GM19238 (cell line): ENCODE measurements around the gene RTN4IP1.
"Not testable (repeated sequence)": the region's sequence is repeated elsewhere in the genome, so short reads cannot be mapped to it uniquely, and the experiment has no call there.

Experiments
- DNase-seq: peaks from one replicate; pipeline ENCODE4 v3.0.0; 2011; ENCODE audit warnings: low spot score; ENCODE audit not compliant: insufficient read length

The RTN4IP1 gene

DNA sequence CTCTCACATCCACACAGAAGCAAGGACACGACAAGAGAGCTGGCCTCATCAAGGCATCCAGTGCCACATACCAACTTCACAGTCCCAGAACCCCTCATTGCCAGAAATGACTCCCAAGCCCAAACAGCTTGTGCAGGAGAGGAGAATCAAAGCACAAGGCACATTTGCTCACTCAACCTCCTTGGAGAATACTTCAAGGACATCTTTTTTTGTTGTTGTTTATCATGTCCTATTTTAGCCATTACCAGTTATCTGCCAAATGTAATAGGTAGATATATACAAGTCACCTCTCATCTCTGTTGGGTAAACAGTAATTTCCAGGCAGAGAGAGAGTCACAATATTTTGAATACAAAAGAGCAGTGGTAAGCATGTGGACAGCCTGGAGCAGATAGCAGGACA, 47.8 kb downstream of the RTN4IP1 start:
- no peak for DNase-seq

GRCh38 chr6:106579281-106579680, 50.0 kb downstream of the RTN4IP1 start:
- no peak for DNase-seq

DNA sequence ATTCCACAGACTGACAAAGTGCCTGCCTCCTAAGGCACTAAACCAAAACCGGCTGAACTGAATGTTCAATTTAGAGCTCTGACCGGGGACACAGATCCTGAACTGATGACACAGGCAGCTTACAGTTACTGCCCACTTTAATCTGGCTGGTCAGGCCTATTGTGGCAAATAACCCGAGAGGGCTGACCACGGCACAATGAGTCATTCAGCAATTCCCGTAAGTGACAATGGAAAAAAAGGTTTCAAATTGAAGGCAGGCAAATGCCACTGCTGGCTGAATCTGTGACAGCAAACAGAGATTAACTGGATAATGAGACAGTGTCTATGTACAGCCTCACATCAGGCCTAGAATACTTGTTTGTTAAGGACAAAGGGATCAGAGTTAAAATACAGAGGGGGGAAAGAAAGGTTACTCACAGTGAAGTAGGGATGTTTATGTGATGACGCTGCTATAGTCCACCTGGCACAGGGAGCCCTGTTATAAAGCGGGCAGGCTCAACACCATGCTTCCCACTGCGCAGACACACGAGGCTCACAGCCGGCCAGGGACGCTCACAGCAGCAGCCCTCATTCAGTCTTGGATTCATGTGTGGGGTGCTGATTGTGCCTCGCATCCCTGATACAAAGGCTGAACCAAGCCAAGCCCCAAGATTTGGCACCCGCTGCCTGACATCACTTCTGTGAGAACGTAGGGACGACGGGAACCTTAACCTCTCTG, 54.4 kb downstream of the RTN4IP1 start:
- DNase-seq = no peak

GRCh38 chr6:106572875-106573585, 56.3 kb downstream of the RTN4IP1 start:
- no peak for DNase-seq

DNA sequence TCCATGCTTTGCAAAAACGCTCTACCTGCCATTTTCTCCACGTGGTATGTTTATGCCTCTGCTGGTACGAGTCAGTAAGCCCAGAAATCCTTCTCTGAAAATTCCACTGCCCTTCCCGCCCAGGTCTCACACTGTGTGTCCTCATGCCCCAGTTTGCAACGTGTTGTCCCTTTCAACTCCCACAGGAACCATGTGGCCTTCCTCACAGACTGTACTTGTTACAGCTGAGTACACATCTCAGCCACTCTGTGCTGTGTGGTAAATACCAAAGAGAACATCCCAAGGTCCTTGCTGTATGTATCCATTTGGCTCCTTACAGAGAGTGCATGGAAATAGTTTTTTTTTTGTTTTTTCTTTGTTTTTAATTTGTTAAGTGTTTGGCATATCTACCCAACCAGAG, 56.9 kb downstream of the RTN4IP1 start:
- DNase-seq = no peak

DNA sequence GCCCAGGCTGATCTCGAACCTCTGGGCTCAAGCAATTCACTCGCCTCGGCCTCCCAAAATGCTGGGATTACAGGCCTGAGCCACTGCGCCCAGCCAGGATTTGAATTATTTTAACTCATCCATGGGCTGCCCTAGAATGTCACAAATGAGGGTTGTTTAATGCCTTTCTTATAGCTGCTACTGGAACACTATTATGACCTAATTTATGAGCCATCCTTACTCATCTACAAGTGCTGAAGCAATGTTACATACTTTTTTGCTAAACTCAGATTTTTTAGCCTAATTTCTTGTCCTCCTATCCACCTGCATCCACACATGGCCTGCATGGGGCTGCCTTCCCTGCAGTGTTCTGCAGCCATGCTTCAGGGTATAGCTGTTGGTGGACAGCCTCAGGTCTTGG, 59.9 kb downstream of the RTN4IP1 start:
- no peak for DNase-seq

- no peak for DNase-seq
Measured at GRCh38 chr6:106568530-106568929, 60.8 kb downstream of the RTN4IP1 start.

GRCh38 chr6:106564476-106564875, 64.8 kb downstream of the RTN4IP1 start:
- DNase-seq = no peak

- DNase-seq = no peak
Measured at GRCh38 chr6:106563614-106564013, 65.7 kb downstream of the RTN4IP1 start.

- DNase-seq = no peak
Measured at GRCh38 chr6:106561686-106562405, 67.5 kb downstream of the RTN4IP1 start.

DNA sequence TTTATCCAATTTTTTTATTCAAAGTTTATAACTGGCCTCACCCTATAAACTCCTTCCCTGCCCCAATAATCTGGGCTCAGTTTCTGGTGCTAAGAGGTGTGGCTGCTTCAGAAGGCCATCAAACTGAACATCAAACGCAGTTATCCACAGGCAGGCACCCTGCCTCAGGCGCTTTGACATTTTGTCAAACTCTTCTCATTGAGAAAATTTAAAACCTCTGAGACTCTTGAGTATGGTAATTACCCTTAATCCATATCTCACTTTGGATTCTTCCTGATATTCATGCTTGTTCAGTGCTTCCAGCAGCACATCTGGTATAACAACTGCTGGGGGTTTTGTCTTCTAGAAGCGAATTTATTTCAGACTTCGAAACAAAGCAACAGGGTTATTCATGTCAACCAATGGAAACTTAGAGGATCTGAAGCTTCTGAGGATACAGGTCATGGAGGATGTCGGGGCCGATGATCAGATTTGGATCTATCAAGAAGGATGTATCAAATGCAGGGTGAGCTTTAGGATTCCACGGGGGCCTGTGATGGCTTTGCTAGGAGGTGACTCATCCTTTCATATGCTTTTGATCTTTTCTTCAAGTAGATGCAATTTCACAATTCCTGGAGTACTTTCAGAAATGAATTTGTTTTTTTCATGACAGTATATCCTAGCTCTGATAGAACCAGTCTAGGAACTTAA, 68.2 kb downstream of the RTN4IP1 start:
- DNase-seq = no peak

DNA sequence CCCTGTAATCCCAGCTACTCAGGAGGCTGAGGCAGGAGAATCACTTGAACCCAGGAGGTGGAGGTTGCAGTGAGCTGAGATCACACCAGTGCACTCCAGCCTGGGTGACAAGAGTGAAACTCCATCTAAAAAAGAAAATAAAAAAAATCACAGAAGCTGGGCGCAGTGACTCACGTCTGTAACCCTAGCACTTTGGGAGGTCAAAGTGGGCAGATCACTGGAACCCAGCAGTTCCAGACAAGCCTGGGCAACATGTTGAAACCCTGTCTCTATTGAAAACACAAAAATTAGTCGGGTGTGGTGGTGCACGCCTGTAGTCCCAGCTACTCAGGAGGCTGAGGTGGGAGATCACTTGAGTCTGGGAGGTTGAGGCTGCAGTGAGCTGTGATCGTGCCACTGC, 69.6 kb downstream of the RTN4IP1 start:
- DNase-seq = not testable (repeated sequence)

- no peak for DNase-seq
Measured at GRCh38 chr6:106558364-106558763, 70.9 kb downstream of the RTN4IP1 start.

GRCh38 chr6:106557837-106558236, 71.5 kb downstream of the RTN4IP1 start:
- DNase-seq = no peak

- no peak for DNase-seq
Measured at GRCh38 chr6:106556368-106556960, 72.8 kb downstream of the RTN4IP1 start.

- DNase-seq = no peak
Measured at GRCh38 chr6:106555767-106556166, 73.5 kb downstream of the RTN4IP1 start.

GRCh38 chr6:106553440-106553839, 75.9 kb downstream of the RTN4IP1 start:
- no peak for DNase-seq

DNA sequence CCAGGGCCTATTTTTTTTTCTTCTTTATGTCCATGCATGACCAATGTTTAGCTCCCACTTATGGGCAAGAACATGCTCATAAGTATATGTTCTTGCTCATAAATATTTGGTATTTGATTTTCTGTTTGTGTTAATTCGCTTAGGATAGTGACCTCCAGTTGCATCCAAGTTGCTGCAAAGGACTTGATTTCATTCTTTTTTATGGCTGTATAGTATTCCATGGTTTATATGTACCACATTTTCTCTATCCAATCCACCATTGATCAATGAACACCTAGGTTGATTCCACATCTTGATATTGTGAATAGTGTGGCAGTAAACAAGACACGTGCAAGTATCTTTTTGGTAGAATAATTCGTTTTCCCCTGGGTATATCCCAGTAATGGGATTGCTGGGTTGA, 78.1 kb downstream of the RTN4IP1 start:
- no peak for DNase-seq

DNA sequence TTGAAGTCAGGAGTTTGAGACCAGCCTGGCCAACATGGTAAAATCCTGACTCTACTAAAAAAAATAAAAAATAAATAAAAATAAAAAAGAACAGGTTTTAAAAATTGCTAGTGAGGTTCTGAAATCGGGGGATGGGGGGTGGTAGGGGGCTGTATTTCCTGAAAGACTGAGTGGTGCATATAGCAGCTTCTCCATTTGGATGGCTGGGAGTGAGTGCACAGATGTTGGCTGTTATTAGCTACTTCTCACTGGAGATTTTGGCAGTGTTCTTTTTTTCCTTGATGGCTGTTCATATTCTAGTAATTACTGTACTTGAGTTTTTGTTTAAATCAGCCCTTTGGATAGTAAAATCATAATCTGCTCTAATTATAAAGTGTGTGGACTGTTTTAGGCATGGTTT, 79.8 kb downstream of the RTN4IP1 start:
- DNase-seq = no peak

GRCh38 chr6:106548926-106549455, 80.3 kb downstream of the RTN4IP1 start:
- not testable (repeated sequence) for DNase-seq
